GM23338 (cell line): ENCODE results near the gene DEPDC5. TPM values are rescaled to one million over a fixed set of nuclear protein-coding genes. Genes with fewer than 3 reads are reported as not detected.
A peak's percentile ranks its signal among the peaks of the same experiment; 100 is the strongest.

Source experiments
- ATAC-seq: fragments of 200-7000 bp; cut with Tn5 transposase; 3 replicates; pipeline ENCODE4 v1.9.1; 2020
- DNase-seq: peaks from one replicate; pipeline ENCODE4 v3.0.0-alpha.2; 2015; ENCODE audit warnings: low spot score
- H2AFZ ChIP-seq: fragments of 200-600 bp; sonication (generic); 2 replicates; pipeline ENCODE4 v1.8.0; 2016; ENCODE audit warnings: antibody characterized with exemption, mild to moderate bottlenecking, moderate library complexity
- H3F3A ChIP-seq: fragments of 200-600 bp; sonication (generic); replicated peaks from 2 replicates; pipeline ENCODE4 v1.8.0; 2017; ENCODE audit warnings: antibody characterized with exemption, mixed run types, low read depth
- H3K27ac ChIP-seq: fragments of 200-600 bp; sonication (generic); 2 replicates; pipeline ENCODE4 v1.6.1; 2016; ENCODE audit warnings: low read depth
- H3K27me3 ChIP-seq: fragments of 200-600 bp; sonication (generic); 2 replicates; pipeline ENCODE4 v1.8.0; 2016; ENCODE audit warnings: mild to moderate bottlenecking, mixed run types, moderate library complexity; ENCODE audit not compliant: insufficient read depth
- H3K36me3 ChIP-seq: fragments of 200-600 bp; sonication (generic); 2 replicates; pipeline ENCODE4 v1.8.0; 2016; ENCODE audit warnings: mild to moderate bottlenecking; ENCODE audit not compliant: insufficient read depth
- H3K4me1 ChIP-seq: fragments of 200-600 bp; sonication (generic); 2 replicates; pipeline ENCODE4 v1.8.0; 2016; ENCODE audit warnings: mild to moderate bottlenecking, moderate library complexity; ENCODE audit not compliant: insufficient read depth
- H3K4me2 ChIP-seq: fragments of 200-600 bp; sonication (generic); 2 replicates; pipeline ENCODE4 v1.7.1; 2017; ENCODE audit warnings: mixed run types
- H3K4me3 ChIP-seq: fragments of 200-600 bp; sonication (generic); 2 replicates; pipeline ENCODE4 v1.6.1; 2016; ENCODE audit warnings: mixed run types
- H3K79me2 ChIP-seq: fragments of 200-600 bp; sonication (generic); replicated peaks from 2 replicates; pipeline ENCODE4 v1.8.0; 2017; ENCODE audit warnings: mild to moderate bottlenecking; ENCODE audit not compliant: insufficient read depth
- H3K9me2 ChIP-seq: fragments of 200-600 bp; sonication (generic); 2 replicates; pipeline ENCODE4 v1.8.0; 2017; ENCODE audit not compliant: insufficient read depth
- H4K20me1 ChIP-seq: fragments of 200-600 bp; sonication (generic); replicated peaks from 2 replicates; pipeline ENCODE4 v1.8.0; 2017; ENCODE audit warnings: mild to moderate bottlenecking; ENCODE audit not compliant: insufficient read depth
- H3K27ac Mint-ChIP-seq: 2 replicates; pipeline ENCODE4 v1.8.0; 2020; ENCODE audit warnings: inconsistent platforms, mild to moderate bottlenecking, moderate library complexity, mixed read lengths
- H3K27me3 Mint-ChIP-seq: 3 replicates; pipeline ENCODE4 v1.8.0; 2022; ENCODE audit warnings: low read depth, mild to moderate bottlenecking, moderate library complexity, mixed read lengths, inconsistent platforms; ENCODE audit not compliant: insufficient read depth, poor library complexity
- H3K36me3 Mint-ChIP-seq: 3 replicates; pipeline ENCODE4 v1.8.0; 2021; ENCODE audit warnings: low read depth, mild to moderate bottlenecking, inconsistent platforms, moderate library complexity, mixed read lengths
- H3K4me1 Mint-ChIP-seq: 3 replicates; pipeline ENCODE4 v1.8.0; 2020; ENCODE audit warnings: mild to moderate bottlenecking, inconsistent platforms, mixed read lengths
- H3K4me3 Mint-ChIP-seq: 3 replicates; pipeline ENCODE4 v1.8.0; 2021; ENCODE audit warnings: moderate library complexity, mild to moderate bottlenecking, inconsistent platforms, mixed read lengths
- H3K9me3 Mint-ChIP-seq: 3 replicates; pipeline ENCODE4 v1.8.0; 2020; ENCODE audit warnings: moderate library complexity, mild to moderate bottlenecking, inconsistent platforms, mixed read lengths
- CREB1 ChIP-seq: fragments of 250-450 bp; sonication (Bioruptor Pico); IDR thresholded peaks from 2 replicates; pipeline ENCODE4 v1.5.0; 2020; ENCODE audit warnings: low read depth, mild to moderate bottlenecking, moderate library complexity
- CTCF ChIP-seq, 2 experiments: fragments of 200-600 bp in 1 of 2; sonication (generic) in 1 of 2; conservative IDR thresholded peaks; 2 replicates each; pipeline versions ENCODE4 v1.5.1 to v1.6.1; 2016 to 2017; ENCODE audit warnings: antibody characterized with exemption in 2 of 2, low read depth in 2 of 2, mild to moderate bottlenecking in 2 of 2, moderate library complexity in 1 of 2
- EZH2phosphoT487 ChIP-seq: fragments of 200-600 bp; sonication (generic); IDR thresholded peaks from one replicate; pipeline ENCODE4 v1.8.1; 2018; ENCODE audit warnings: antibody characterized with exemption; ENCODE audit not compliant: unreplicated experiment
- JUNB ChIP-seq: IDR thresholded peaks from one replicate; pipeline ENCODE4 v1.6.1; 2016; ENCODE audit warnings: antibody characterized with exemption; ENCODE audit not compliant: unreplicated experiment
- NANOG ChIP-seq: IDR thresholded peaks from 2 replicates; pipeline ENCODE4 v1.6.1; 2016; ENCODE audit warnings: antibody characterized with exemption, borderline replicate concordance
- STAT1 ChIP-seq: IDR thresholded peaks from one replicate; pipeline ENCODE4 v1.6.1; 2016; ENCODE audit warnings: antibody characterized with exemption; ENCODE audit not compliant: unreplicated experiment
- ZNF114 ChIP-seq: fragments of 250-450 bp; sonication (Bioruptor Pico); IDR thresholded peaks from 2 replicates; pipeline ENCODE4 v1.5.0; 2020; ENCODE audit warnings: mild to moderate bottlenecking, moderate library complexity
- ZNF331 ChIP-seq: fragments of 250-450 bp; sonication (Bioruptor Pico); IDR thresholded peaks from 2 replicates; pipeline ENCODE4 v1.5.0; 2020; ENCODE audit warnings: low read depth, mild to moderate bottlenecking, moderate library complexity
- ZNF462 ChIP-seq: fragments of 250-450 bp; sonication (Bioruptor Pico); IDR thresholded peaks from 2 replicates; pipeline ENCODE4 v1.5.0; 2020; ENCODE audit warnings: mild to moderate bottlenecking, moderate library complexity
- polyA plus RNA-seq: library from polyadenylated mRNA; unstranded; fragments of >200 nt; fragmentation: Nextera tagmentation; extraction: Ambion mirVana; gene quantifications from 2 replicates; pipeline ENCODE4 v1.2.1, GENCODE V29; 2016
- total RNA-seq: library from RNA; depleted of rRNA; stranded (reverse); fragments of >200 nt; shearing (Covaris generic); gene quantifications from 2 replicates; pipeline ENCODE4 v1.2.3, GENCODE V29; 2014
- TF ChIP-seq, protein P1 (sequence below): IDR thresholded peaks from one replicate; pipeline ENCODE4 v1.6.1; 2018; ENCODE audit warnings: antibody characterized with exemption; ENCODE audit not compliant: unreplicated experiment
- TF ChIP-seq, protein P2 (sequence below): IDR thresholded peaks from 2 replicates; pipeline ENCODE4 v1.6.1; 2016; ENCODE audit warnings: antibody characterized with exemption

DEPDC5 gene
- total and polyA plus RNA-seq, 2 experiments from 2014 or later: 18.7 to 19.7 TPM

- TF ChIP-seq, protein P1, sequence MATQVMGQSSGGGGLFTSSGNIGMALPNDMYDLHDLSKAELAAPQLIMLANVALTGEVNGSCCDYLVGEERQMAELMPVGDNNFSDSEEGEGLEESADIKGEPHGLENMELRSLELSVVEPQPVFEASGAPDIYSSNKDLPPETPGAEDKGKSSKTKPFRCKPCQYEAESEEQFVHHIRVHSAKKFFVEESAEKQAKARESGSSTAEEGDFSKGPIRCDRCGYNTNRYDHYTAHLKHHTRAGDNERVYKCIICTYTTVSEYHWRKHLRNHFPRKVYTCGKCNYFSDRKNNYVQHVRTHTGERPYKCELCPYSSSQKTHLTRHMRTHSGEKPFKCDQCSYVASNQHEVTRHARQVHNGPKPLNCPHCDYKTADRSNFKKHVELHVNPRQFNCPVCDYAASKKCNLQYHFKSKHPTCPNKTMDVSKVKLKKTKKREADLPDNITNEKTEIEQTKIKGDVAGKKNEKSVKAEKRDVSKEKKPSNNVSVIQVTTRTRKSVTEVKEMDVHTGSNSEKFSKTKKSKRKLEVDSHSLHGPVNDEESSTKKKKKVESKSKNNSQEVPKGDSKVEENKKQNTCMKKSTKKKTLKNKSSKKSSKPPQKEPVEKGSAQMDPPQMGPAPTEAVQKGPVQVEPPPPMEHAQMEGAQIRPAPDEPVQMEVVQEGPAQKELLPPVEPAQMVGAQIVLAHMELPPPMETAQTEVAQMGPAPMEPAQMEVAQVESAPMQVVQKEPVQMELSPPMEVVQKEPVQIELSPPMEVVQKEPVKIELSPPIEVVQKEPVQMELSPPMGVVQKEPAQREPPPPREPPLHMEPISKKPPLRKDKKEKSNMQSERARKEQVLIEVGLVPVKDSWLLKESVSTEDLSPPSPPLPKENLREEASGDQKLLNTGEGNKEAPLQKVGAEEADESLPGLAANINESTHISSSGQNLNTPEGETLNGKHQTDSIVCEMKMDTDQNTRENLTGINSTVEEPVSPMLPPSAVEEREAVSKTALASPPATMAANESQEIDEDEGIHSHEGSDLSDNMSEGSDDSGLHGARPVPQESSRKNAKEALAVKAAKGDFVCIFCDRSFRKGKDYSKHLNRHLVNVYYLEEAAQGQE: no peak
- TF ChIP-seq JUNB (no peak), ZNF331 (CRISPR knock-in tag) (no peak), STAT1 (no peak), NANOG (no peak), EZH2phosphoT487 (no peak), CREB1 (no peak)
- TF ChIP-seq, protein P2, sequence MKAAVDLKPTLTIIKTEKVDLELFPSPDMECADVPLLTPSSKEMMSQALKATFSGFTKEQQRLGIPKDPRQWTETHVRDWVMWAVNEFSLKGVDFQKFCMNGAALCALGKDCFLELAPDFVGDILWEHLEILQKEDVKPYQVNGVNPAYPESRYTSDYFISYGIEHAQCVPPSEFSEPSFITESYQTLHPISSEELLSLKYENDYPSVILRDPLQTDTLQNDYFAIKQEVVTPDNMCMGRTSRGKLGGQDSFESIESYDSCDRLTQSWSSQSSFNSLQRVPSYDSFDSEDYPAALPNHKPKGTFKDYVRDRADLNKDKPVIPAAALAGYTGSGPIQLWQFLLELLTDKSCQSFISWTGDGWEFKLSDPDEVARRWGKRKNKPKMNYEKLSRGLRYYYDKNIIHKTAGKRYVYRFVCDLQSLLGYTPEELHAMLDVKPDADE: no peak
Measured at GRCh38 chr22:31833930-31834329, 80.1 kb downstream of the DEPDC5 start (continued).

DNA sequence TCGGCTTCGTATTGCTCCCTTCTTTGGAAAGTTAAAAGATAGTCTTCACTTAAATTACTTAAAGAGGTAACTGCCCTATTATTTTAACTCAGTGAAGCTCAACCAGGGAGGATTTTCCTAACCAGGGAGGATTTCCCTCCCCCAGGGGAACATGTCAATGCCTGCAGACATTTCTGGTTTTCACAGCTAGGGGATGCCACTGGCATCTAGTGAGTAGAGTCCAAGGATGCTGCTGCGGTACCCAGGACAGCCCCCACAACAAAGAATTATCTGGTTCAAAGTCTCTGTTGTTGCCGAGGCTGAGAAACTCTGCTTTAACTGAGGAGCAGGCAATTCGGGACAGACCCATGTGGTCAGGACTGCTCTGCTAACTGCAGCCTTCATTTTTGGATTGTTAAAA lies 82.2 kb downstream of the DEPDC5 start:
- H3K27me3 ChIP-seq: no peaks in the 10 kb centered on the region
- Mint-ChIP-seq H3K27ac (no peak overlapping the region), H3K4me3 (no peak overlapping the region), H3K9me3 (no peaks in the 10 kb centered on the region), H3K27me3 (no peaks in the 10 kb centered on the region), H3K4me1 (no peaks in the 10 kb centered on the region), H3K36me3 (peaks cover 3% of the 10 kb centered on the region; the same call in 1 of the 3 replicates)
- no peaks in the 10 kb centered on the region for H3K4me1 ChIP-seq
- no peak overlapping the region for H3K27ac ChIP-seq
- no peaks in the 10 kb centered on the region for H3K79me2 ChIP-seq
- H3K36me3 ChIP-seq: no peaks in the 10 kb centered on the region
- TF ChIP-seq, protein P2: no peak
- no peak for TF ChIP-seq JUNB
- peak; percentile 29 to 53; a peak in 3 of 4 replicates for TF ChIP-seq CTCF (conservative IDR thresholded peaks at IDR 0.05; ENCODE audit: low read depth in 2 of 2)
- no peak for TF ChIP-seq STAT1
- TF ChIP-seq ZNF462 (CRISPR knock-in tag): no peak
- TF ChIP-seq ZNF331 (CRISPR knock-in tag): no peak
- no peak for TF ChIP-seq NANOG
- TF ChIP-seq ZNF114 (CRISPR knock-in tag): no peak
- H3K9me2 ChIP-seq: no peaks in the 10 kb centered on the region
- H3F3A ChIP-seq: 0 out of 2 replicates have a peak, but pooled peaks cover 6% of the 10 kb centered on the region
- ATAC-seq: peak; percentile 60; the same call in 2 of the 3 replicates
- no peaks in the 10 kb centered on the region; the same call in 1 of the 2 replicates for H4K20me1 ChIP-seq
- peak; percentile 22 for DNase-seq
- H2AFZ ChIP-seq: no peak overlapping the region
- H3K4me2 ChIP-seq: no peak overlapping the region
- H3K4me3 ChIP-seq: no peak overlapping the region
